Measurements from ENCODE around the gene PDE4D. TPM values are rescaled to one million over a fixed set of nuclear protein-coding genes. Genes with fewer than 3 reads are reported as not detected.

Gene PDE4D
- total and polyA plus RNA-seq, 2 of the 4 experiments (the other 2 are of a cell fraction) = 1.4 to 7.9 TPM

- H3K9me1 ChIP-seq (ENCODE audit: insufficient read depth, low read length) = no peaks in the 10 kb centered on the region
- WGBS, 2 experiments (ENCODE audit: extremely low coverage in 2 of 2, insufficient read length in 1 of 2) = 45% methylated on average over 2 of the region's 5 CpGs; no CpG with 5 or more reads in 1 of the 2 experiments
- H2AFZ ChIP-seq (replicated peaks; ENCODE audit: low read length, poor library complexity) = no peak overlapping the region
- no peak overlapping the region for H3K18ac ChIP-seq (ENCODE audit: low read depth, low read length)
- BruUV-seq (replicated peaks) = no TSS peak
- no peaks in the 10 kb centered on the region for H3K79me1 ChIP-seq (ENCODE audit: low read depth in 1 of 2, low read length in 2 of 2)
- CTCF ChIA-PET = interaction anchor here (0.6 kb wide), 1 partner anchor 12 kb away, joined by 3 read pairs; no protein-coding TSS in a partner anchor
- no peak overlapping the region for H2AK9ac ChIP-seq (replicated peaks; ENCODE audit: low read depth, low read length, poor library complexity)
- H3K4me1 ChIP-seq (ENCODE audit: control insufficient read depth, insufficient read depth, low read length) = no peaks in the 10 kb centered on the region
- H3K27ac ChIP-seq (ENCODE audit: insufficient read depth, low read length) = no peak overlapping the region
- intact Hi-C loops (cut with micrococcal nuclease) (no loop called here), in situ Hi-C loops (cut with MboI; ENCODE audit: low sequenced_read_pairs) (no loop called here), dilution Hi-C loops (cut with HindIII; ENCODE audit: low sequenced_read_pairs, unreplicated experiment) (no loop called here)
- H3K4me2 ChIP-seq (ENCODE audit: low read depth, low read length) = no peak overlapping the region
- H3K36me3 ChIP-seq (ENCODE audit: control insufficient read depth, insufficient read depth, low read length) = no peaks in the 10 kb centered on the region
- no peaks in the 10 kb centered on the region for H4K20me1 ChIP-seq (ENCODE audit: insufficient read depth, low read length)
- H2BK15ac ChIP-seq (ENCODE audit: low read depth, low read length) = no peak overlapping the region
- H3K9me3 ChIP-seq (ENCODE audit: control insufficient read depth, insufficient read depth, low read length) = no peaks in the 10 kb centered on the region
- TF ChIP-seq CHD1 (IDR thresholded peaks at IDR 0.05; ENCODE audit: low read depth, low read length) (no peak), CTCF (conservative IDR thresholded peaks at IDR 0.05; ENCODE audit: low read depth, low read length) (no peak), ELK1 (IDR thresholded peaks at IDR 0.05; ENCODE audit: borderline replicate concordance, low read depth, low read length) (no peak), USF2 (IDR thresholded peaks at IDR 0.05; ENCODE audit: low read depth, low read length) (no peak), MXI1 (IDR thresholded peaks at IDR 0.05; ENCODE audit: borderline replicate concordance, low read depth, low read length) (no peak), MAZ (IDR thresholded peaks at IDR 0.05; ENCODE audit: borderline replicate concordance, low read depth, low read length) (no peak)
- H3K27me3 ChIP-seq (ENCODE audit: control insufficient read depth, insufficient read depth, low read length) = no peaks in the 10 kb centered on the region; the same call in 1 of the 2 replicates
- no peak for DNase-seq
- no peak overlapping the region for H4K91ac ChIP-seq (ENCODE audit: insufficient read depth, low read depth, low read length)
- H3K14ac ChIP-seq (replicated peaks; ENCODE audit: low read depth, low read length) = no peak overlapping the region
- no peak overlapping the region for H3K4ac ChIP-seq (ENCODE audit: low read depth, low read length)
- H4K8ac ChIP-seq (ENCODE audit: low read depth in 2 of 2, low read length in 2 of 2) = no peak overlapping the region
- no peak overlapping the region for H3K23ac ChIP-seq (ENCODE audit: low read depth, low read length)
- no peak overlapping the region for H3K9ac ChIP-seq (ENCODE audit: low read depth, low read length)
- no peak overlapping the region for H3K56ac ChIP-seq (ENCODE audit: extremely low read depth, insufficient read depth, low read length)
- no peak overlapping the region for H2BK5ac ChIP-seq (ENCODE audit: low read depth, low read length, poor library complexity, severe bottlenecking)
- no peak overlapping the region for H4K5ac ChIP-seq (ENCODE audit: low read depth, low read length)
- H2AK5ac ChIP-seq (ENCODE audit: low read depth, low read length) = no peak overlapping the region
- no peak for ATAC-seq (ENCODE audit: low read depth)
- POLR2A ChIA-PET (ENCODE audit: unreplicated experiment) = no interaction called here
- no peak overlapping the region for H2BK20ac ChIP-seq (ENCODE audit: low read depth, low read length)
- H2BK120ac ChIP-seq (ENCODE audit: low read depth, low read length) = no peak overlapping the region
- H3K4me3 ChIP-seq (ENCODE audit: insufficient read depth, low read depth, low read length) = no peak overlapping the region
Measured at GRCh38 chr5:59276917-59277372, 616.6 kb downstream of the PDE4D start.

Measured in IMR-90 (cell line).